GM23248 (cell line): ENCODE data around the gene SEC24C. TPM values are rescaled to one million over a fixed set of nuclear protein-coding genes. Genes with fewer than 3 reads are reported as not detected.

Source experiments
- DNase-seq: peaks from one replicate; pipeline ENCODE4 v3.0.0-alpha.2; 2015
- H2AFZ ChIP-seq: fragments of 200-600 bp; sonication (generic); 2 replicates; pipeline ENCODE4 v1.6.1; 2016; ENCODE audit warnings: antibody characterized with exemption
- H3F3A ChIP-seq: fragments of 200-600 bp; sonication (generic); 2 replicates; pipeline ENCODE4 v1.6.1; 2016; ENCODE audit warnings: mild to moderate bottlenecking, antibody characterized with exemption, mixed run types; ENCODE audit not compliant: insufficient read depth
- H3K27ac ChIP-seq: fragments of 200-600 bp; sonication (generic); 2 replicates; pipeline ENCODE4 v1.5.1; 2016; ENCODE audit warnings: mild to moderate bottlenecking
- H3K27me3 ChIP-seq: fragments of 200-600 bp; sonication (generic); replicated peaks from 2 replicates; pipeline ENCODE4 v1.6.1; 2016; ENCODE audit warnings: mild to moderate bottlenecking; ENCODE audit not compliant: insufficient read depth
- H3K36me3 ChIP-seq: fragments of 200-600 bp; sonication (generic); 2 replicates; pipeline ENCODE4 v1.6.1; 2016; ENCODE audit warnings: low read depth, mild to moderate bottlenecking
- H3K4me1 ChIP-seq: fragments of 200-600 bp; sonication (generic); 2 replicates; pipeline ENCODE4 v1.6.1; 2016; ENCODE audit warnings: mild to moderate bottlenecking; ENCODE audit not compliant: insufficient read depth
- H3K4me2 ChIP-seq: fragments of 200-600 bp; sonication (generic); one replicate; pipeline ENCODE4 v1.6.1; 2016; ENCODE audit warnings: mild to moderate bottlenecking; ENCODE audit not compliant: unreplicated experiment
- H3K4me3 ChIP-seq: fragments of 200-600 bp; sonication (generic); 2 replicates; pipeline ENCODE4 v1.5.1; 2016; ENCODE audit warnings: mild to moderate bottlenecking
- H3K79me2 ChIP-seq: fragments of 200-600 bp; sonication (generic); 2 replicates; pipeline ENCODE4 v1.6.1; 2016; ENCODE audit warnings: mild to moderate bottlenecking; ENCODE audit not compliant: insufficient read depth
- H3K9ac ChIP-seq: fragments of 200-600 bp; sonication (generic); 2 replicates; pipeline ENCODE4 v1.6.1; 2016; ENCODE audit warnings: mild to moderate bottlenecking
- H3K9me2 ChIP-seq: fragments of 200-600 bp; sonication (generic); 2 replicates; pipeline ENCODE4 v1.6.1; 2016; ENCODE audit warnings: mixed run types, mild to moderate bottlenecking, moderate library complexity; ENCODE audit not compliant: insufficient read depth
- H3K9me3 ChIP-seq: fragments of 200-600 bp; sonication (generic); one replicate; pipeline ENCODE4 v1.6.1; 2017; ENCODE audit warnings: low read depth
- H4K20me1 ChIP-seq: fragments of 200-600 bp; sonication (generic); 2 replicates; pipeline ENCODE4 v1.6.0; 2016; ENCODE audit not compliant: insufficient read depth
- EZH2 ChIP-seq: fragments of 200-600 bp; sonication (generic); IDR thresholded peaks from 2 replicates; pipeline ENCODE4 v1.6.1; 2018; ENCODE audit warnings: antibody characterized with exemption, mild to moderate bottlenecking; ENCODE audit not compliant: insufficient read depth, poor library complexity, severe bottlenecking
- EZH2phosphoT487 ChIP-seq: fragments of 200-600 bp; sonication (generic); IDR thresholded peaks from 2 replicates; pipeline ENCODE4 v1.6.1; 2018; ENCODE audit warnings: antibody characterized with exemption, moderate library complexity, mild to moderate bottlenecking, low read depth; ENCODE audit not compliant: insufficient read depth
- WGBS, 2 experiments: methylation state at CpG; one replicate each; pipeline ENCODE4 v1.1.6; 2015 to 2017; ENCODE audit warnings: low lambda C conversion rate in 2 of 2, low coverage in 1 of 2; ENCODE audit errors: missing lambda C conversion rate in 2 of 2; 5-methylcytosine and 5-hydroxymethylcytosine counted together
- in situ Hi-C: fragments of 300-500 bp; cut with MboI; formaldehyde crosslinking; loops from 2 replicates; pipeline ENCODE4 v1.15.0; 2020
- polyA plus RNA-seq: library from polyadenylated mRNA; unstranded; fragments of >200 nt; fragmentation: Nextera tagmentation; extraction: Ambion mirVana; gene quantifications from 2 replicates; pipeline ENCODE4 v1.2.1, GENCODE V29; 2016
- total RNA-seq: library from RNA; depleted of rRNA; stranded (reverse); fragments of >200 nt; shearing (Covaris generic); gene quantifications from 2 replicates; pipeline ENCODE4 v1.2.3, GENCODE V29; 2014

SEC24C gene
- total and polyA plus RNA-seq, 2 experiments from 2014 or later, result 30.6 to 87.1 TPM

DNA sequence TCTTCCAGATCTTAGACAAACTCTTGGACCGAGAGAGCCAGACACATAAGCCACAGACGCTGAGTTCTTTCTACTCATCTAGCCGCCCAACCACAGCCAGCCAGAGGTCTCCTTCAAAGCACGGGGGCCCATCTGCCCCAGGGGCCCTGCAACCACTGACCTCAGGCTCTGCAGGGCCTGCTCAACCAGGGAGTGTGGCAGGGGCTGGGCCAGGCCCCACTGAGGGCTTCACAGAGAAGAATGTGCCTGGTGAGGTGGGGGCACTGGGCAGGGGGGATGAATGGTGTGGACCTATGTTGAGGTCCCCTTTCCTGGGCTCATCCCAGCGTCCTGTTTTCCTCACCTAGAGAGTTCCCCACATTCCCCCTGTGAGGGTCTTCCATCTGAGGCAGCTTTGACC, 52.6 kb downstream of the SEC24C start:
- TF ChIP-seq EZH2phosphoT487 (no peak), EZH2 (no peak)
- Histone ChIP-seq H3K9ac (no peak overlapping the region), H3K27ac (no peak overlapping the region), H2AFZ (no peak overlapping the region), H3K27me3 (no peaks in the 10 kb centered on the region), H3K4me2 (no peak overlapping the region), H3K36me3 (peaks cover 41% of the 10 kb centered on the region), H3K9me2 (no peaks in the 10 kb centered on the region), H3K4me3 (no peak overlapping the region), H3K79me2 (no peaks in the 10 kb centered on the region), H3F3A (peaks cover 21% of the 10 kb centered on the region), H4K20me1 (no peaks in the 10 kb centered on the region), H3K9me3 (no peaks in the 10 kb centered on the region), H3K4me1 (no peaks in the 10 kb centered on the region)
- 73 to 81% methylated on average over 5 of the region's 5 CpGs for WGBS, 2 experiments
- in situ Hi-C loops, result no loop called here
- no peak for DNase-seq

DNA sequence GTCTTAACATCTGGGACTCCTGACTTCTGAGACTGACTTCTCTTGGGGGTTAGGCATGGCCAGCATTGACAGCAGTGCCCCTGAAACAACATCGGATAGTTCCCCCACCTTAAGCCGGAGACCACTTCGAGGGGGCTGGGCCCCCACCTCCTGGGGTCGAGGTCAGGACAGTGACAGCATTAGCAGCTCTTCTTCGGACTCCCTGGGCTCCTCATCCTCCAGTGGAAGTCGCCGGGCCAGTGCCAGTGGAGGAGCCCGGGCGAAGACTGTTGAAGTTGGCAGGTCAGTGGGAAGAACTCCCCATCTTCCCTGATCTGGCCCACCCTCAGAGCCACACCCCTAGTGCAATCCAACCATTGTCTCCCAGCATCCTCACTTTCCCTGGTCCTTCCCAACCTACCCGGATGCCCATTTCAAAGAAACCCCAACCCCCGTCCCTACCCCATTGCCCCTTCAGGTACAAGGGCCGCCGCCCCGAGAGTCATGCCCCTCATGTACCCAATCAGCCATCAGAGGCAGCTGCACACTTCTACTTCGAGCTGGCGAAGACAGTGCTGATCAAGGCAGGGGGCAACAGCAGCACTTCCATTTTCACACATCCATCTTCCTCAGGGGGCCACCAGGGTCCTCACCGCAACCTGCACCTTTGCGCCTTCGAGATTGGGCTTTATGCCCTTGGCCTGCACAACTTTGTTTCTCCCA, 53.3 kb downstream of the SEC24C start:
- no peaks in the 10 kb centered on the region for H3K9me3 ChIP-seq
- TF ChIP-seq EZH2, result no peak
- TF ChIP-seq EZH2phosphoT487, result no peak
- WGBS, 2 experiments, result 83 to 90% methylated on average over 17 to 19 of the region's 19 CpGs
- no peak overlapping the region for H3K9ac ChIP-seq
- no peak overlapping the region for H2AFZ ChIP-seq
- H3K27me3 ChIP-seq, result no peaks in the 10 kb centered on the region
- H3K4me1 ChIP-seq, result no peaks in the 10 kb centered on the region
- no peak overlapping the region for H3K27ac ChIP-seq
- in situ Hi-C loops, result no loop called here
- DNase-seq, result no peak
- no peak overlapping the region for H3K4me3 ChIP-seq
- H4K20me1 ChIP-seq, result no peaks in the 10 kb centered on the region
- no peak overlapping the region for H3K4me2 ChIP-seq
- peaks cover 41% of the 10 kb centered on the region for H3K36me3 ChIP-seq
- no peaks in the 10 kb centered on the region for H3K9me2 ChIP-seq
- H3K79me2 ChIP-seq, result no peaks in the 10 kb centered on the region
- H3F3A ChIP-seq, result peaks cover 26% of the 10 kb centered on the region

DNA sequence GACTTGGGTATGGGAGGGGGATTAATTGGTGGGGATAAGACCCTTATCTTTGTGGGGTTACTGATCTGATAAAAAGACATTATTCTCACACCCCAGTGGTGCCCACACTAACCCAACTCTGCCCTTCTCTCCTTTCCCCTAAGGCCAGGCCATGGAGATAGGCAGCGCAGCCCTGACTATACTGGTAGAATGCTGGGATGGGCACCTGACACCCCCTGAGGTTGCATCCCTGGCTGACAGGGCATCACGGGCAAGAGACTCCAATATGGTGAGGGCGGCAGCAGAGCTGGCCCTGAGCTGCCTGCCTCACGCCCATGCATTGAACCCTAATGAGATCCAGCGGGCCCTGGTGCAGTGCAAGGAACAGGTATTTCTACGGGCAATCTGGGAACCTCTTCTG, 53.9 kb downstream of the SEC24C start:
- peaks cover 30% of the 10 kb centered on the region for H3F3A ChIP-seq
- in situ Hi-C loops, result no loop called here
- no peaks in the 10 kb centered on the region for H3K9me2 ChIP-seq
- WGBS, 2 experiments, result 84 to 94% methylated on average over 6 of the region's 6 CpGs
- TF ChIP-seq EZH2phosphoT487 (no peak), EZH2 (no peak)
- H3K9me3 ChIP-seq, result no peaks in the 10 kb centered on the region
- no peaks in the 10 kb centered on the region for H3K27me3 ChIP-seq
- H3K4me2 ChIP-seq, result no peak overlapping the region
- no peak overlapping the region for H2AFZ ChIP-seq
- no peak overlapping the region for H3K4me3 ChIP-seq
- H4K20me1 ChIP-seq, result no peaks in the 10 kb centered on the region
- H3K36me3 ChIP-seq, result peaks cover 43% of the 10 kb centered on the region
- H3K9ac ChIP-seq, result no peak overlapping the region
- H3K27ac ChIP-seq, result no peak overlapping the region
- DNase-seq, result no peak
- H3K79me2 ChIP-seq, result no peaks in the 10 kb centered on the region
- no peaks in the 10 kb centered on the region for H3K4me1 ChIP-seq

DNA sequence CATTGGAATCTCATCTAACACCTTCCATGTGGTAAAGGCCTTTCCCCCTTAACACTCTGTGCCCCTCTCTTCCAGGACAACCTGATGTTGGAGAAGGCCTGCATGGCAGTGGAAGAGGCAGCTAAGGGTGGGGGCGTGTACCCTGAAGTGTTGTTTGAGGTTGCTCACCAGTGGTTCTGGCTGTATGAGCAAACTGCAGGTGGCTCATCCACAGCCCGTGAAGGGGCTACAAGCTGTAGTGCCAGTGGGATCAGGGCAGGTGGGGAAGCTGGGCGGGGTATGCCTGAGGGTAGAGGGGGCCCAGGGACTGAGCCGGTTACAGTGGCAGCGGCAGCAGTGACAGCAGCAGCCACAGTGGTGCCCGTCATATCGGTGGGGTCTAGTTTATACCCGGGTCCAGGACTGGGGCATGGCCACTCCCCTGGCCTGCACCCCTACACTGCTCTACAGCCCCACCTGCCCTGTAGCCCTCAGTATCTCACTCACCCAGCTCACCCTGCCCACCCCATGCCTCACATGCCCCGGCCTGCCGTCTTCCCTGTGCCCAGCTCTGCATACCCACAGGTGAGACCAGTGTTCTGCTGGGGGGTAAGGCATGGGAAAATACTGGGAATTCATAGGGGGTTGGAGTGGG, 54.9 kb downstream of the SEC24C start:
- WGBS, 2 experiments, result 78 to 85% methylated on average over 6 to 9 of the region's 10 CpGs

More for the DNA sequence above, 54.9 kb downstream of the SEC24C start:
- peaks cover 35% of the 10 kb centered on the region for H3F3A ChIP-seq
- H3K4me2 ChIP-seq, result no peak overlapping the region
- TF ChIP-seq EZH2 (no peak), EZH2phosphoT487 (no peak)
- no peak overlapping the region for H3K4me3 ChIP-seq
- H2AFZ ChIP-seq, result no peak overlapping the region
- H3K9me2 ChIP-seq, result no peaks in the 10 kb centered on the region
- H3K9ac ChIP-seq, result no peak overlapping the region
- no peaks in the 10 kb centered on the region for H4K20me1 ChIP-seq
- DNase-seq, result no peak
- H3K9me3 ChIP-seq, result no peaks in the 10 kb centered on the region
- H3K27me3 ChIP-seq, result no peaks in the 10 kb centered on the region
- H3K79me2 ChIP-seq, result no peaks in the 10 kb centered on the region
- H3K4me1 ChIP-seq, result no peaks in the 10 kb centered on the region
- H3K36me3 ChIP-seq, result peaks cover 44% of the 10 kb centered on the region
- in situ Hi-C loops, result no loop called here
- no peak overlapping the region for H3K27ac ChIP-seq
